HL-60/S4 treated with phorbol 12-myristate 13-acetate at 8.2 ng/mL for 4 days and 3 days (cell line): ENCODE measurements around the gene POU3F3.

ENCODE experiments used
- in situ Hi-C: fragments of 300-500 bp; cut with MboI; formaldehyde crosslinking; loops from 2 replicates; pipeline ENCODE4 v1.15.0; 2022; ENCODE audit warnings: low sequenced_read_pairs

POU3F3 gene

DNA sequence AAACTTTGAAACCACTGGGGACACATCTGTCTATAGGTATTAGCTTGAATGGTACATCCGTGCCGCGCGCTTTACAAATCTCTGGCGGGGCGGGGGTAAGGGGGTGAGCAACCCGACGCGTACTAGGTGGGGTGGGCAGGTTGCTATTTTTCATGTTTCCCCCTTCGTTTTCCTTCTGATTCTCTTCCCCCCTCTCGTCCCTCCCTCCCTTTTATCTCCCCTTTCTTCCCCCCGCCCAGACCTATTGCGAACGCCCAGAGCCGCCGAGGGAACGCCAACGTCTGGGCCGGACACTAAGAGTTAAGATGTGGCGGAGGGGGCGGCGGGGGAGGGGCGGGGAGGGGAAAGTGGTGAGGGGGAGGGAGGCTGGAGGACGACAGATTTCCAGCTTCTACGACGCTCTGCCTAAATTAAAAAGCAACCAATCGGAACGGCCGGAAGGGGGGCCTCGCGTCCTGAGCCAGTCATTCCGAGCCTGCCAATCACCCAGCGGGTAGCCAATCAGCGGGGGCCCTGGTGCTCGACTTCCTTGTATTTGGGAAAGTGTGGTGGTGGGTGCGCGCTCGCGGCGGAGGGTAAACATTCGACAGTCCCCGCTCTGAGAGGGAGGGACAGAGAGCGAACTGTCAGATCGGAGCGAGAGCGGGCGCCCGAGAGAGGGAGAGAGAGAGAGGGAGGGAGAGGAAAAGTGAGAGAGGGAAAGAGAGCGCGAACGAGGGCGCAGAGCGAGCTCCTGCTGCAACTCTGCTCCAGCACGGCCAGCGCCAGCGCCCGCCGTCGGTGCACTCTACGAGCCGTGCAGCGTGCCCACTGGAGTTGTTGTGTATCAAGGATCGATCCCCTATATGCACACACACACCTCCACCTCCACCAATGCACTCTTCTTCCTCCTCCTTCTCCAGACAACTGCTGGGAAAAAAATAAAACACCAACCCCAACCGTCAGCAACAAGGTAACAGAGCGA is at the start of gene POU3F3:
Gene POU3F3 (plus strand): TSS at position 582 of the 964 bp plus-strand sequence. CDS start 1,396 bp downstream, outside the sequence.
- in situ Hi-C loops = no loop called here

DNA sequence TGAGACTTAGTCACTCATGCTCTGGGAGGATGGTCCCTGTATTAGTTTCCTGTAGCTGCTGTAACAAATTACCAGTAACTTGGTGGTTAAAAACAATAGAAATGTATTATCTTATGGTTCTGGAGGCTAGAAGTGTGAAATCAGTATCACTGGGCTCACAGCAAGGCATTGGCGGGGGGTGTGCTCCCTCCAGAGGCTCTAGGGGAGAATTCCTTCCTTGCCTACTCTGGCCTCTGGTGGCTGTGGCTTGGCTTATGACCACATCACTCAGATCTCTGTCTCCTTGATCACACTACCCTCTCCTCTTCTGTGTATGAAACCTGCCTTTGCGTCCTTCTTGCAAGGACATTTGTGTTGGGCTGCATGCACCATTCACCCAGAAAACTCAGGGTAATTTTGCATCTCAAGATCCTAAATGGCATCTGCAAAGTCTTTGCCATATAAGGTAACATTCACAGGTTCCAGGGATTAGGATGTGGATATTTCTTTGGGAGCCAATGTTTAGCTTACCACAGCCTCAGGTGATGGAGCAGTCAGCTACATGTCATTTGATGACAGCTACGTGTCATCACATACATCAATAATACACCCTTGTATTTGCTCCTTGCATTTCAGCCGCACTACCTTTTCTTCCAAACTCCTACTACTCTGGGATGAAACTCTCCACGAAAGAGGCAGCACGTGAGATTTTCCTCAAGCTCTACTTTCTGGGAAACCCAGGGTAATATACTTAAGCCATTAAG is 49.6 kb upstream of the POU3F3 start:
- in situ Hi-C loops = no loop called here

DNA sequence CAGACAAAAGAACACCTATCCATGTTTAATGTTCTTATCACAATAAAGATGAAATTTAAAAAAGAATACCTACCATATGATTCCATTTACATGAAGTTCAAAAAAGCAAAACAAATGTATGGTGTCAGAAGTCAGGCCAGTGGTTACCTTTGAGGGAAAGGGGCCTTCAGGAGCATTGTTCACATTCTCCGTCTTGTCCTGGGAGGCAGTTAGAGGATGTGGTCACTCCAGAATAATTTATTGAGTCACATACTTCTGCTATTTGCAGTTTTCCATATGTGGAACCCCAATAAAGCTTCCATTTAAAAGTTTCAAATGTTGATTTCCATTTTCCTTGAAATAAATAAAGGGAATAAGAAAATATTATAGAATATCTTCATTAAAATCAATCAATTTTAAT is 41.6 kb upstream of the POU3F3 start:
- in situ Hi-C loops = no loop called here

DNA sequence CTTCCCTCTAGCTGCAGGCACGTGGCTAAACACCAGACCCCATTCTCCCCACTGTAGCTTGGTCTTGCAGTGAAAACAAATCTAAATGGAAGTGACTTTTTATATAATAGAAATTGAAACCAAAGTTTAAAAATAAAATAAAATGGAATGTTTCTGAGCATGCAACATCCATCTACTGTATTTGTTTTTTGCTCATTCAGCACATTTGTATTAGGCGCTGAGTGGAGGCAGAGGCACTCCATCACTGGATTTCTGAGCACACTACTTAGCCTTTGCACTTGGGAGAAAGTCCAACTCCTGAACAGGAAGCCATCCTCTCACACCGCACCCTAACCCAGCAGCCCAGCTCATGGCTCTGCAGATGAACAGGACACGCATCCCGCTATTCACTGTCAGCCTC is 37.8 kb upstream of the POU3F3 start:
- in situ Hi-C loops = no loop called here

DNA sequence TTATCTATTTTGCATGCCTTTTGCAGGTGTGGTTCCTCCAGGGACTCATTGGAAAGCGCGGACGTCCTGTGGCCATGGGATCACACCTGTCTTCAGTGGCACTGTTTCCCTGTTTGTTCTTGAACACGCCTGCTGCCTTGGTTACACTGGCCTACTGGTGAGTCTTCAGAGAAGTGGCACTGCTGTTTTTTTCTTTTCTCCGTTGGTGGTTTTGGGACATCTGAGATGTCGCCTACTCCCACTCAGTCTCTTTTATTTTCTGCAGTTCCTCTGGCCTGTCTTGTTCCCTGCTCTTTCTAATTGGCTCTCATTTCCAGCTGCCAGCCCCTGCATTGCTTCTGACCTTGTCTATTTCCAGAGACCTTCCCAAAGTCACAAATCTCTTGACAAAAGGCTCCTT is 35.7 kb upstream of the POU3F3 start:
- in situ Hi-C loops = no loop called here

DNA sequence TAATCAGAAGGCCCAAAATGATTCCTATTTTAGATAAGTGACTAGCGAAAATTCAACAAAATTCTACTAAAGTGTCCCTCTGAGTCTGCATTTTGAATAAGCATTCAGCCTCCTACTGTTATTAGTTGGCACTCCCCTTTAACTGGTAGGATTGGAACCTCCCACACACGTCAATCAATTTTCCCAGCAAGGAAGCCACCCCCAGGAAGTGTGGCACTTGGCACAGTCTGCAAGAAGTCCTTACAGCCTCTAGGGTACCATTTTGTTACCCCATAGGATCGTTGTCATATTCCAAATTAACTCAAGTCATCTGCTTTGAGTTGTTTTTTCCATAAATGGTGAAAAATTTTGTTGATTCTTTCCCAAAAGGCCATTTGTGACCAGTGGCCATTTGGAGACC is 33.8 kb upstream of the POU3F3 start:
- in situ Hi-C loops = no loop called here

DNA sequence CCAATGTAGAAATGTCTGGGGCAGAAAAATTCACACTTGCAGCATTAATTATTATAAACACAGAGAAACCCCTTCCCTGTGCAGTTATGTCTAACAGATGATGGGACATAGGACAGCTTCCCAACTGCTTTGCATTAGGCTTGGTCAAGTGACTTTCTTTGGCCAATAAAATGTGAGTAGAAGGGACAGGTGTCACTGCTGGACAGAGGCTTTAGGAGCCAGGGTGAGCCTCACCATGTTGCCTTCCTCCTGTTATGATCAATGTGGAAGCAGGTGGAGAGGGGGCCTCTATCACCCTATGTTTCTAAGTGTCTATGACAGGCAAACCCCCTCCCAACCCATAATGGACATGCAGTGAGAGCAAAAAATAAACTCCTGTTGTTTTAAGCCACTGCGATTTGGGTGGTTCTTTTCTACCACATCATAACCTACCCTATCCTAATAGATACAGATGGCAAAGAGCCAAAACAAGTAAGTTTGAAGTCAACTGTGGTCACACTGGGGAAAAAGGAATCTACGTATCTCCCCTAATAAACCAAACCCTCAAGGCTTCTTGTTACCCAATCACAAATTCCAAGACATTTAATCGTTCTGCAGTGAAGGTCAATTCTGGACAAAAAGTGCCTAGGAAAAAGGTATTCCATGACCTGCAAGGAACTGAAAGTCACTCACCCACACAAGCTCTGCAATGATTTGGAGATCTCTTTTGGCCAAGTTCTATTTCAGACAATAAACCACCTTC is 28.6 kb upstream of the POU3F3 start:
- in situ Hi-C loops = no loop called here

DNA sequence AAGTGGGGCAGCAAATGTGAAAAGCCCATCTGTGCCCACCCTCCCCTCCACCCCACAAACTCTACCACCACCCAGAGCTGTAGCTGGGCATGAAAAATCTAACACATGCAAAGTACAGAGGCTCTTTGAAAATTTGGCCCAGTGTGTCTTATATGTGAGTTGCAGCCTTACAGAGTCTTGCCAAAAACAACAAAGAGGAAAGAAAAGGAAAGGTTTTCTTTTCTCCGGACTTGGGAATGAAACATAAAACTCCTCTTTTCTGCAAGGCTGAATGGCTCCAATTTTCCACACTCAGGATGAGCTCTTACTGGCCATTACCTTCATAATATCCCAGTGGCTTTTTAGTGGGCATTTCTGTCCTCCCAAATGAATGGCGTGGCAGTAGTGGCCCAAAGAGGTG is 27.9 kb upstream of the POU3F3 start:
- in situ Hi-C loops = no loop called here

DNA sequence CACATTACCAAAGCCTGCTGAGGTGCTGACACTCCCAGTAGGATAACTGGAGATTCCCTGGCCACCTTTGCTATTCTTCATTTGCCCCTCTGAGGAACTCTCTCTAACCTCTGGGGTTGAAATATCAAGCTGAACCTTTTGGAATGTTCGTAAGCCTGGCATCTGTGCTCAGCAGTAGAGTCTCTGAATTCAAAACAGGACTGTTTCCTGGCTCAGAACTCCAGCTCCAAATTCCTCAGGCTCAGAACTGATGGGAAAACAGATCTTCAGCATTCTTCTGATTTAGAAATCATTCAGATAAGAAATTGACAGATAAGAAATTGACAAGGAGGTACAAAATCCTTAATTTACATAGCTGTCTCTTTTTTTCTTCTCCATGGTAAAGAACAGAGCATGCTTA is 22.2 kb upstream of the POU3F3 start:
- in situ Hi-C loops = no loop called here

DNA sequence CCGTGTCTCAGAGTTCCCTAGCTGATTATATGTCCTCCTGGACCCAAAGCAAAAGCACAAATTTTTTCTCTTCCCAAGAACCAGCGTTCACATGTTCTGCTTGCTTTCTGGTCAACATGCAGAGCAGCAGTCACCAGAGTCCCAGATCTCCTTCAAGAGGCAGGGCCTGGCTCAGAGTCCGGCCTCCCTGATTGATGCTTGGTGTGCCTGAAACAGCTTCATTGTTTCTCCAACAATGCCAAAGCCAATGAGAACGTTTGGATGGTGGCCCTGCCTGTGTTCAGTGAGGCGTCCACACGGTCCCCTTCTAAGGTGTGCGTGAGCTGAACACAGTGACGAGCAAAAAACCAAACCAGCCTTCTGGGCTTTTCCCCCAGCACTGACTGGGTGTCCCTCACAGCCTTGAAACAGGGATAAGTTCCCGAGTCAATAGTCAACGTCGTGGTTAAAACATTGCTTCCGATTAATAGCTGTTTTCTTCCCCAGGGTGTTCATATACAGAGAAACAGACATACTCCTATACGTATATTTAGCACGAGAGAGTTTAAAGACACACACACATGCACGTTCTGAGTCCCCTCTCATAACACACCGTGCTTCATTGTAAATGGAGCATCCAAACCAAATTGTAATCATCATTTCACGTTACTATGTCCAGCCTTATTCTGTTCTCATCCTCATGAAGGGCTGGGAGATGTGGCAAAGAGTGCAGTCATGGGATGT is 19.3 kb upstream of the POU3F3 start:
- in situ Hi-C loops = no loop called here

DNA sequence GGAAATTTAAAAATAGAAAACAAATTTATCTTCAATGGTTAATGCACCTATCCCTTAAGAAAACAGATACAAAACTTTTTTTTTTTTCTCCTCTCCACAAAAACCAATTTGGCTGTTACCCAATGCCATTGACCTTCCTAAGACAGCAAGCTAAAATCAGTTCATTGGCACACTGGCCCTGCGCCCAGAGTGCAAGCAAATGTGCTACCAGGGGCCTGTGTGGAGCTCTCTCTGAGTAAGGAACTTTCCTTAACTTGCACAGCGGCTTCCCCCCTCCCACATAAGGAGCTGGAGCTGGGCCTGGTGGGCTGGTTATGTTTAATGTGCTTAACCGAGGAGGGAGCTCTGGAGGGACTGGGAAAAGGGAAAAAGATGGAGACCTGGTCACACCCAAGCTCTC is 17.6 kb upstream of the POU3F3 start:
- in situ Hi-C loops = no loop called here

DNA sequence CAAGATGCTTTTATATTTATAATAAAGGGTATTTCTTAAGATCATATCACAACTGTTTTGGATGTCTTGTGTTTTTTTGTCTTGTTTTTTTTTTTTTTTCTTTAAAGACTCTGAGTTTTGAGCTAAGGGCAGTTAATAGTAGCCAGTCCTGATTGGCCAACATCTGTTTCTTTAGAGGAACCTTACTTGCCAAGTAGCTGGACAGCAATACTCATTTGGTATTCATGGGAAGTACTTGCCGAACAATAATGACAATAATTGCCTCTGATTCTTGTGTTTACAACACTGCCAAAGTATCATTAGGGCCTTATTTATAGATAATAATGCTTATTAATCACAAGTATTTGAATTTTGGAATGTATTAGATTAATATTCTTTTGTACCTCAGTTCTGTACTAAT is 17.1 kb upstream of the POU3F3 start:
- in situ Hi-C loops = no loop called here

DNA sequence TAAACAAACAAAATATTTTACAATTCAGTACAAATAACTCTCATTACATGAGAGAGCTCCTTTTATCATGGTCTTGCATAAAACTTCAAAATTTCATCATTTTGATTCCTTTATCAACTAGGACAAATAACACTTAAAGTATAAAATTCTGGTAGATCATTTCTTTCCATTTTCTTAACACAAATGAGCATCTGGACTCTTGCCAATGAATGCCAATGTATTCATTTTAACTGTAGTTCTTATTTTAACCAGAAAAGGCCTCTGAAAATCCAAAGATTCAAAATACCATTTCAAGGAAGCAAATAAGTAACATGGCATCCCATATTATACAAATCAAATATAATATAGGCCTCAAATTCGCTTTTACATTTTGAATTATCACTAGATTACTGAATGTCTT is 13.8 kb upstream of the POU3F3 start:
- in situ Hi-C loops = no loop called here

DNA sequence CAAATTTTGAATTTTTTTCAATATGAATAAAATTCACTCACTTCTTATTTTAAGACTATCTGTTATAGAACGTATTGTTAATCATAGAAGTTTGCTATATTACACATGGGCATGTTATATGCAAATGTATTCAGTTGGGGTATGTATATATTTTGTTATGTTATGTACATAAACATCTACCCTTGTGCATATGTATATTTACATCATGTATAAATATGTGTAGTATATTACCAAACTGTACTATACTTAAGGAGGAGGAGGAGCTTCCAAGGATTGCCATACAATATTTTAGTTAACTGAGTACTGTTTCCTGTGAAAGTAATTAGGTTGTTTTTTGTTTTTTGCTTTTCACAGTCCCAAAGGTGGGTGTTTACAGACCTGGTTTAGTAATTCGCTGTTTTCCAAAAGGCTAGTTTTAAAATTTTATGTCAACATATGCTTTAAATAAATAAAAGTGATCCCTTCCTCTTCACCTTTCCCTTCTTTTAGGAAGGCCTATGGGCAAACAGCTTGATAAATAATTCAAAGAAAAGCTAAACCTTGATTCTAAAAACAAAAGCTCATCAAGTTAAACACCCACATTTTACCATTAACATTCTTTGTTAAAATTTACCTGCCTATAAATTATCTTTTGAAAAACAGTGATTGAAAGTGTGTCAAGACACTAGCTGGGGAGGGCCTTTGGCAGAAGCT is 12.9 kb upstream of the POU3F3 start:
- in situ Hi-C loops = no loop called here

DNA sequence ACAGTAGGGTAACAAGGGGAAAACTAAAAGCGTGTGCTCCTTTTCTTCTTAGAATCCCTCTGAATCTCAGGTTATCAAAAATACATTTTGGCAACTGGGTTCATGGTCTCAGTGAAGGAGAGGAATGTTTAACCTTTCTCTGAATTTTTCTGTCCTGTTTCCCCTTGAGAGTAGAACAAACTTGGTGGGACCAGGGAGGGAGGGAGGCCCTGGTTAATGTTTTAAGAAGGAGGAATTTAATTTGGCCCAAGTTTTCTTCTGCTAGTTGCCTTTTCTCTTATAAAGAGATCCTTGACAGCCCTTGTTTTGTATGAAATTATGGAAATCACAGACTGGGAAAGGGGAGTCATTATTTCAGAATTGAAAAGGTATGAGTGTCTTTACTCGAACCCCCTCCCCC is 12.2 kb upstream of the POU3F3 start:
- in situ Hi-C loops = no loop called here

DNA sequence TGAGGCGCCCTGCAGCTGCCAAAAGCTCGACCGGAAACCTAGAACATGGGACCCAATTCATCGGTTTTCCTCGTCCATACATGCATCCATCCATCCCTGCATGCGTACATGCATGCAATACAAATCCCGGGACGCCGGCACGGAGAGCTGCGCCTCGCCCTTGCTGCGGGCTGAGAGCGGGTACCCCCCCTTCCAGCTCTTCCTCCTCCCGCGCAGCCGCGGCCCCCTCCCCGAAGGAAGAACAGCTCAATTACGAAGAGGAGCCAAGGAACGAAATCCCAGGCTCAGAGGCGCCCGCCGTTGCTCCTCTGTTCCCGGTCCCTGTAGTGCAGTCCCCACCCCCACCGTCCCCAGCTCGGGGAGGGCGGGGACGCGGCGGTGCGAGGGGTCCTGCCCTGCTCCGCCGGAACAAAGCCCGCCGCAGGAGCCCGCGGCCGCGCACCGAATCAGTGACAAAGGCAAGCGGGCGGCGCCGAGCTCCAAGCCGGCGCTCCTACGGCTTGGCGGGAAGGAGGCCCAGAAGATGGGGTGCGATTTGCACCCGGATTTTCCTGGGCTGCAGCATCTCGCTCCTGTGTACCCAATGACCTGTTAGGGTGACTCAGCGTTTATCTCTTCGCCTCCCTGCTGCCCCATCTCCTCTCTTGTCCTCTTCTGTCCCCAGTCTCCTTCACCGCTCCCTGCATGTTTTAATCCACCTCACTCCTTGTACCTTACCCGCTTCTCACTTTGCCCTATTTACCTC is 8.9 kb upstream of the POU3F3 start:
- in situ Hi-C loops = no loop called here

DNA sequence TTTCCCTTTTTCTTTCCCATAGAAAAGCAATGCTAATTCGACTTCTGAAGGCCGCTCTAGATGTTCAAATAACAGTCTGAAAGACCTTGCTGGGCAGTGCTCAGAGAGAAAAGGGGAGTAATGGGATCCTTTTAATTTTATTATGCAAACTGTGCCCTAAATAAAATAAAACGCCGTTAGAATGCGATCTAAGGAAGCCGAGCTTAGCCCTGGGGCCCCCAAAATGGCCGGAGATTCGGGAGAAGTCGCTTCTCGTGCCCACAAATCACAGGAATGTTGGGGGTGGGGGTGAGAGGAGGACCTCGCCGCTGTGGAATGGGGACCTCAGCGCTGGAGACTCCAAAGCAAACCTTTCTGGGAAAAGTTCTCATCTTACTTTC is 8.4 kb upstream of the POU3F3 start:
- in situ Hi-C loops = no loop called here

DNA sequence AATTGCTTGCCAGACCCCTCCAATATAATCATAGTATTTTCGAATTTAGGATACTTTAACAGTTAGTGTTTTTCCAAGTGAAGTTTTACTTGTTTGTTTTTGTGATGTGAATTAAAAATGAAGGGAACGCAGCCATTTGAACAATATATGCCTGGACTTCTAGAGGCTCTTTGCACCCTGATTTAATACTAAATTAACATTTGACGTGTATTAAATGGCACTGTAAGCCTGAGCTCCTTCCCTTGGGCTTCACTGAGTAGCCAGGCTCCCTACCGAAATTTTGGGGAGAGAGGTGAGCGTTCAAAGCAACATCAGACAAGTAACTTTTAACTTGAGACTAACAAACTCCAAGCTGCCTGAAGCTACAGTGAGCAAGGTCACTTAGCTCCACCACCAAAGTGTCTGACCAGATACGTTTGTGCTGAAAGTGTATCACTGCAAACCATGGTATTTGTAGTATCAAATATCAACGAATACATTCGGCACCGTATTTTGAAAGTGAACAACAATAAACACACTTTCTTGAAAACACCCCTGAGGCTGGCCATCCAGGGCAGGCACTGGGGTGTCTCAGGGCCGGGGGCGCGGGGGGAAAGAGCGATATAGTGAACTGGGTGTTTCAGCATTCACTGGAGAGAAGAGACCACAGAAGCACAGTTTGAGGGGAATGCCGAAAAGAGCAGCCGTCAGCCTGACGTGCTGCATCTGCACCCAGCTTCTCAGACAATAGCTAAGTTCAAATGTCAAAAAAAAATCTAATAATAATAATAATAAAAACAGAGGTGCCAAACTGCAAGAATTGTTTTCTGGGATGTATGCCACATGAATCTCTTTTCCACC is 7.7 kb upstream of the POU3F3 start:
- in situ Hi-C loops = no loop called here
